Uterus (tissue), 4 donors: Measurements from ENCODE around the gene HLA-DPB1. TPM values are rescaled to one million over a fixed set of nuclear protein-coding genes. Genes with fewer than 3 reads are reported as not detected.

ENCODE experiments used
- DNase-seq, 2 donors: peaks; one replicate each; pipeline ENCODE4 v3.0.0-alpha.2; 2019 to 2020
- H3K27ac ChIP-seq, 2 donors: fragments of 200-600 bp; sonication (generic); 1 replicate in 1 of 2; 2 replicates in 1 of 2; pipeline ENCODE4 v1.5.1; 2016 to 2018
- H3K27me3 ChIP-seq, 2 donors: fragments of 200-600 bp; sonication (generic); one replicate each; pipeline ENCODE4 v1.5.1; 2018 to 2019; ENCODE audit warnings: control low read depth in 1 of 2
- H3K36me3 ChIP-seq, 2 donors: fragments of 200-600 bp; sonication (generic); one replicate each; pipeline ENCODE4 v1.5.1; 2019; ENCODE audit warnings: control low read depth in 1 of 2
- H3K4me1 ChIP-seq, 2 donors: fragments of 200-600 bp; sonication (generic); one replicate each; pipeline ENCODE4 v1.5.1; 2018 to 2019; ENCODE audit warnings: control low read depth in 1 of 2
- H3K4me3 ChIP-seq, 2 donors: fragments of 200-600 bp; sonication (generic); 1 replicate in 1 of 2; 2 replicates in 1 of 2; pipeline ENCODE4 v1.5.1; 2018 to 2019; ENCODE audit warnings: mild to moderate bottlenecking in 1 of 2
- H3K9me3 ChIP-seq, 2 donors: fragments of 200-600 bp; sonication (generic); one replicate each; pipeline ENCODE4 v1.5.1; 2019; ENCODE audit warnings: control low read depth in 1 of 2
- POLR2A ChIP-seq, 2 donors: fragments of 450-650 bp; IDR thresholded peaks; one replicate each; pipeline ENCODE4 v1.6.1; 2016; ENCODE audit warnings: antibody characterized with exemption in 2 of 2, mild to moderate bottlenecking in 1 of 2, moderate library complexity in 1 of 2
- intact Hi-C: fragments of 100-400 bp; cut with DNase I; formaldehyde crosslinking; loops from one replicate; pipeline ENCODE4 v1.15.1; 2023; ENCODE audit warnings: low total_unique reads
- total RNA-seq, 4 donors: library from RNA; depleted of rRNA in 3 of 4; stranded (reverse); fragments of >200 nt in 3 of 4; gene quantifications; one replicate each; pipeline versions ENCODE4 v1.1.0 to v1.2.4, GENCODE V29; 2014 to 2023
- TF ChIP-seq, protein P1 (sequence below), 4 experiments: fragments of 200-600 bp in 2 of 4; fragments of 450-650 bp in 2 of 4; sonication (generic) in 2 of 4; IDR thresholded peaks; one replicate each; pipeline ENCODE4 v1.5.1; 2016 to 2019; ENCODE audit warnings: antibody characterized with exemption in 4 of 4, mild to moderate bottlenecking in 2 of 4, moderate library complexity in 1 of 4
- donor health status: DM: yes; HTN: yes; CAD: no.

HLA-DPB1 gene
- total RNA-seq, 4 donors from 2014 or later: 19.8 to 108 (median 43.6) TPM

DNA sequence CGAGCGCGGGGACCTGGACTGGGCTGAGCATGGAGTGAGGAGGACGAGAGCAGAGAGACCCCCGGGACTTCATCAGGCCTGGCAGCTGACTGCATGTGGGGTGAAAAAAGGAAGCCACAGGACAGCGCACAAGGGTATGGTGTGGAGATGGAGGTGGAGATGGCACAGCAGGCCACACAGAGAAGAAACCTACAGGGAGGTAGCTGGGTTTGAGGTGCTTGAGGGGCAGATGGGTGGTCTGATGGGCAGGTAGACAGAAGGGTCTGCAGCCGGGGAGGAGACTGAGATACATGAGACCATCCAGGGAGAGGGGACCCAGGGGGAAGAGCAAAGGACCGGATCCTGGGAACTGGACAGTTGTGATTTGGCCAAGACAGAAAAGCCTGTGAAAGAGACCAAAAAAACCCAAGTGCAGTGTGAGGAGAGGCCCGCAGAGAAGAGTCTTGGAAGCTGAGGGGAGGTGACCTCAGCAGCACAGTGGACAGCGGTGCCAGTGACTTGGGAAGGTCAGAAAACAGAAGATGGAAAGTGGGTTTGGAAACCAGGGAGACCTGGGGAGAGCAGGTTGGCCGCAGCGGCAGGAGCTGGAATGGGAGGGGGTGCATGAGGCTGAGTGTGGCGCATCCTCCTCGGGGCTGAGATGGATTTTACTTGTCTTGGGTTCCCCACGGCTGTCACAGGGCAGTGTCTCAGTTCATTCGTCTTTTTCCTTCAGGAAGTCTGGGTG is 5.5 kb downstream of the HLA-DPB1 start:
- no peaks in the 10 kb centered on the region for H3K27me3 ChIP-seq
- no peaks in the 10 kb centered on the region for H3K4me1 ChIP-seq
- no peaks in the 10 kb centered on the region for H3K36me3 ChIP-seq
- H3K9me3 ChIP-seq: no peaks in the 10 kb centered on the region
- peak overlapping the region; percentile 31 to 48 for H3K4me3 ChIP-seq
- intact Hi-C loops: no loop called here
- peak overlapping the region; percentile 88 to 89 for H3K27ac ChIP-seq
- TF ChIP-seq, protein P1, sequence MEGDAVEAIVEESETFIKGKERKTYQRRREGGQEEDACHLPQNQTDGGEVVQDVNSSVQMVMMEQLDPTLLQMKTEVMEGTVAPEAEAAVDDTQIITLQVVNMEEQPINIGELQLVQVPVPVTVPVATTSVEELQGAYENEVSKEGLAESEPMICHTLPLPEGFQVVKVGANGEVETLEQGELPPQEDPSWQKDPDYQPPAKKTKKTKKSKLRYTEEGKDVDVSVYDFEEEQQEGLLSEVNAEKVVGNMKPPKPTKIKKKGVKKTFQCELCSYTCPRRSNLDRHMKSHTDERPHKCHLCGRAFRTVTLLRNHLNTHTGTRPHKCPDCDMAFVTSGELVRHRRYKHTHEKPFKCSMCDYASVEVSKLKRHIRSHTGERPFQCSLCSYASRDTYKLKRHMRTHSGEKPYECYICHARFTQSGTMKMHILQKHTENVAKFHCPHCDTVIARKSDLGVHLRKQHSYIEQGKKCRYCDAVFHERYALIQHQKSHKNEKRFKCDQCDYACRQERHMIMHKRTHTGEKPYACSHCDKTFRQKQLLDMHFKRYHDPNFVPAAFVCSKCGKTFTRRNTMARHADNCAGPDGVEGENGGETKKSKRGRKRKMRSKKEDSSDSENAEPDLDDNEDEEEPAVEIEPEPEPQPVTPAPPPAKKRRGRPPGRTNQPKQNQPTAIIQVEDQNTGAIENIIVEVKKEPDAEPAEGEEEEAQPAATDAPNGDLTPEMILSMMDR (IDR thresholded peaks at IDR 0.05): no peak
- no peak for TF ChIP-seq POLR2A (IDR thresholded peaks at IDR 0.05)
- DNase-seq: no peak

DNA sequence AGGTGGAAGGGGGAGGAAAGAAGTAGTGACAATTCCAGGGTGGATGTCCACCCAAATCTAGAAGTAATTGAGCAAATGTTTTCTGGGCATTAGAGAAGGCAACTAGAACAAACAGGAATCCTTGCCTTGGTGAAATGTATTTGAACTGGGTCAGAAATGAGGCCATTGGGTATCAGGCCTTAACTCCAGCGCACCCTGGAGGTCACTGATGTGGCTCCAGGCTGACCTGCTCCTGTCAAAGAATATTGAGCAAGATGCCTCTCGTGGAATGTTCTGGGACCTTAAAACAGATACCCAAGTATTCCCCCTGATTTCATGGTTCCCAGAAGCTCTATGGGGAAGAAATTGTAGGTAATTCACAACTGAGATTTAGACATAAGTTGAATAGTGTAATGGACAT is 6.9 kb downstream of the HLA-DPB1 start:
- TF ChIP-seq, protein P1 (IDR thresholded peaks at IDR 0.05): peak in 2 of 4 experiments; percentile 57 to 81
- no peak for TF ChIP-seq POLR2A (IDR thresholded peaks at IDR 0.05)
- no peak overlapping the region for H3K4me3 ChIP-seq
- H3K9me3 ChIP-seq: no peaks in the 10 kb centered on the region
- DNase-seq: peak in 1 of 2 donors; percentile 34
- no peaks in the 10 kb centered on the region for H3K4me1 ChIP-seq
- H3K36me3 ChIP-seq: no peaks in the 10 kb centered on the region
- H3K27ac ChIP-seq: peak overlapping the region in 1 of 2 donors; percentile 47
- no peaks in the 10 kb centered on the region for H3K27me3 ChIP-seq
- intact Hi-C loops: no loop called here

DNA sequence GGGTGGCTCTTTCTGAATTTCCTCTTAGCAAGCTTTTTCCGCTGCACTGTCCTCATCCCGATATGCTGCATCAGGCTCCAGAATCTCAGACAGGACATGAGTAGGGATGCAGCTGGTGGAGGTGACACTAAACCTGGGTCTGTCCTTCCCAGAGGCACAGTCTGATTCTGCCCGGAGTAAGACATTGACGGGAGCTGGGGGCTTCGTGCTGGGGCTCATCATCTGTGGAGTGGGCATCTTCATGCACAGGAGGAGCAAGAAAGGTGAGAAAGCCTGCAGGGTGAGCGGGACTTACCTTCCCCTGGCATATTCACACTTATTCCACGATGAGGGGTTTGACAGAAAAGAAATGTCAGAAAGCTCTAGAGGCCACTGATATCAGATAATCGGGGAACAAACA is 9.8 kb downstream of the HLA-DPB1 start:
- TF ChIP-seq POLR2A (IDR thresholded peaks at IDR 0.05): no peak
- TF ChIP-seq, protein P1 (IDR thresholded peaks at IDR 0.05): no peak
- Histone ChIP-seq H3K36me3 (no peaks in the 10 kb centered on the region), H3K4me1 (no peaks in the 10 kb centered on the region), H3K27me3 (no peaks in the 10 kb centered on the region), H3K9me3 (no peaks in the 10 kb centered on the region), H3K27ac (no peak overlapping the region), H3K4me3 (no peak overlapping the region)
- DNase-seq: no peak
- intact Hi-C loops: no loop called here

- Histone ChIP-seq H3K27me3 (no peaks in the 10 kb centered on the region), H3K4me3 (no peak overlapping the region), H3K27ac (no peak overlapping the region), H3K36me3 (no peaks in the 10 kb centered on the region), H3K9me3 (no peaks in the 10 kb centered on the region), H3K4me1 (no peaks in the 10 kb centered on the region)
- intact Hi-C loops: no loop called here
- no peak for DNase-seq
- TF ChIP-seq POLR2A (IDR thresholded peaks at IDR 0.05): no peak
- TF ChIP-seq, protein P1 (IDR thresholded peaks at IDR 0.05): no peak
These were observed 12.6 kb downstream of the HLA-DPB1 start for GRCh38 chr6:33088258-33088930.

DNA sequence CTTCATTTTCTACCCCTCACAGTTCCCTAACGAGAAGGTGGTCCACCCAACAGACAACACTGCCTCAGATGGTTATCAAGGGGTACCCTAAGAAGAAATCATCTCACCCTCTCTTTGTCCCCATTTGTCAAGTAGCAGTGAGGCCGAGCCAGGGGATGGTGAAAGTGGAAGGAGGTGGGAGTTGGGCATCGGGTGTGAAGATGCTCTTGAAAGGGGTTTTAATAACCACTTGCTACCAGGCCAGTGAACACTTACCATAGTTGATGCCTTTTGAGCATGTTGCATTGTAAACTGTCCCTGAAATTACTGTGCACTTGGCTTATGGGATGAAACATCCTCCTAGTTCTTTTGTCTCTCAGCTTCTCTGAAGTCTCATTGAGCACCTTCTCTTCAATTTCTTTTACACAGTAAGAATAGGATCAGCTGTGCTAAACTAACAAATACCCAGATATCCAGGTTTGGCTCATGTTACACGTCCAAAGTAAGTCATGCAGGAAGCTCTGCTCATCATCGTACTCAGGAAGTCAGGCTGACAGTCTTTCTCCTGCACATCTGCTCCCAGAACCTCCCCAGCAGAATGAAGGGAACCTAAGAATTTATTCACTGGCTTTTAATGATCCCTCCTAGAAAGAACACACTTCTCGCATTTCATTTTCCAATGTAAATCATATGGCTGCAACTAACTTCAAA is 13.3 kb downstream of the HLA-DPB1 start:
- DNase-seq: no peak
- no peak for TF ChIP-seq POLR2A (IDR thresholded peaks at IDR 0.05)
- TF ChIP-seq, protein P1 (IDR thresholded peaks at IDR 0.05): no peak
- H3K4me3 ChIP-seq: no peak overlapping the region
- no peak overlapping the region for H3K27ac ChIP-seq
- no peaks in the 10 kb centered on the region for H3K36me3 ChIP-seq
- H3K4me1 ChIP-seq: no peaks in the 10 kb centered on the region
- H3K27me3 ChIP-seq: no peaks in the 10 kb centered on the region
- intact Hi-C loops: no loop called here
- H3K9me3 ChIP-seq: no peaks in the 10 kb centered on the region
